CD4-positive, CD25-positive, alpha-beta regulatory T cell (primary cell): Measurements from ENCODE around the gene WDR11. TPM values are rescaled to one million over a fixed set of nuclear protein-coding genes. Genes with fewer than 3 reads are reported as not detected.
A peak's percentile ranks its signal among the peaks of the same experiment; 100 is the strongest.

Experiments
- ATAC-seq, 2 donors: fragments of 150-1000 bp; cut with Tn5 transposase; one replicate each; pipeline ENCODE4 v1.10.0; 2021; ENCODE audit warnings: low read depth in 2 of 2, moderate number of reproducible peaks in 2 of 2, moderate library complexity in 1 of 2
- DNase-seq, 3 donors: peaks; one replicate each; pipeline versions ENCODE4 v3.0.0 to v3.0.0-alpha.2; 2012 to 2022; ENCODE audit warnings: mixed read lengths in 1 of 3
- H3K27ac ChIP-seq: one replicate; pipeline ENCODE4 v1.7.0; 2013; ENCODE audit warnings: mild to moderate bottlenecking, low read length; ENCODE audit not compliant: insufficient read depth, poor library complexity, severe bottlenecking
- H3K27me3 ChIP-seq: one replicate; pipeline ENCODE4 v1.7.0; 2013; ENCODE audit warnings: low read length; ENCODE audit not compliant: control insufficient read depth, insufficient read depth
- H3K36me3 ChIP-seq: one replicate; pipeline ENCODE4 v1.7.0; 2013; ENCODE audit warnings: mild to moderate bottlenecking, low read length, moderate library complexity; ENCODE audit not compliant: control insufficient read depth, insufficient read depth
- H3K4me1 ChIP-seq: 2 replicates; pipeline ENCODE4 v1.7.0; 2013; ENCODE audit warnings: mild to moderate bottlenecking, low read length; ENCODE audit not compliant: insufficient read depth, control insufficient read depth, poor library complexity, severe bottlenecking
- H3K4me3 ChIP-seq: one replicate; pipeline ENCODE4 v1.7.0; 2013; ENCODE audit warnings: low read depth, mild to moderate bottlenecking, low read length, moderate library complexity
- H3K9me3 ChIP-seq, 2 experiments: 1 replicate in 1 of 2; 2 replicates in 1 of 2; pipeline ENCODE4 v1.7.0; 2013; ENCODE audit warnings: low read length in 2 of 2, mild to moderate bottlenecking in 1 of 2, moderate library complexity in 1 of 2; ENCODE audit not compliant: control insufficient read depth in 2 of 2
- H3K27ac Mint-ChIP-seq, 3 donors: one replicate each; pipeline ENCODE4 v1.8.0; 2020 to 2022; ENCODE audit warnings: mild to moderate bottlenecking in 3 of 3, mixed read lengths in 3 of 3, moderate library complexity in 2 of 3
- H3K27me3 Mint-ChIP-seq: one replicate; pipeline ENCODE4 v1.8.0; 2022; ENCODE audit warnings: mild to moderate bottlenecking, mixed read lengths
- H3K36me3 Mint-ChIP-seq: one replicate; pipeline ENCODE4 v1.8.0; 2020; ENCODE audit warnings: mixed read lengths
- H3K4me1 Mint-ChIP-seq, 4 donors: one replicate each; pipeline ENCODE4 v1.8.0; 2020 to 2022; ENCODE audit warnings: mixed read lengths in 4 of 4, mild to moderate bottlenecking in 1 of 4
- H3K4me3 Mint-ChIP-seq, 4 donors: one replicate each; pipeline ENCODE4 v1.8.0; 2020 to 2022; ENCODE audit warnings: mild to moderate bottlenecking in 4 of 4, mixed read lengths in 4 of 4, moderate library complexity in 3 of 4
- H3K9me3 Mint-ChIP-seq, 7 donors: one replicate each; pipeline ENCODE4 v1.8.0; 2020 to 2022; ENCODE audit warnings: mixed read lengths in 7 of 7, mild to moderate bottlenecking in 3 of 7, moderate library complexity in 2 of 7
- polyA plus RNA-seq, 4 donors: library from polyadenylated mRNA; unstranded; fragments of 300-500 nt; fragmentation: Illumina TruSeq; gene quantifications; one replicate each; pipeline ENCODE4 v1.2.3, GENCODE V29; 2021
- total RNA-seq: library from RNA; stranded (reverse); gene quantifications from one replicate; pipeline ENCODE4 v1.2.3, GENCODE V29; 2022

Gene WDR11
- total and polyA plus RNA-seq, 5 donors from 2014 or later = 20.3 to 40.4 (median 21.9) TPM

DNA sequence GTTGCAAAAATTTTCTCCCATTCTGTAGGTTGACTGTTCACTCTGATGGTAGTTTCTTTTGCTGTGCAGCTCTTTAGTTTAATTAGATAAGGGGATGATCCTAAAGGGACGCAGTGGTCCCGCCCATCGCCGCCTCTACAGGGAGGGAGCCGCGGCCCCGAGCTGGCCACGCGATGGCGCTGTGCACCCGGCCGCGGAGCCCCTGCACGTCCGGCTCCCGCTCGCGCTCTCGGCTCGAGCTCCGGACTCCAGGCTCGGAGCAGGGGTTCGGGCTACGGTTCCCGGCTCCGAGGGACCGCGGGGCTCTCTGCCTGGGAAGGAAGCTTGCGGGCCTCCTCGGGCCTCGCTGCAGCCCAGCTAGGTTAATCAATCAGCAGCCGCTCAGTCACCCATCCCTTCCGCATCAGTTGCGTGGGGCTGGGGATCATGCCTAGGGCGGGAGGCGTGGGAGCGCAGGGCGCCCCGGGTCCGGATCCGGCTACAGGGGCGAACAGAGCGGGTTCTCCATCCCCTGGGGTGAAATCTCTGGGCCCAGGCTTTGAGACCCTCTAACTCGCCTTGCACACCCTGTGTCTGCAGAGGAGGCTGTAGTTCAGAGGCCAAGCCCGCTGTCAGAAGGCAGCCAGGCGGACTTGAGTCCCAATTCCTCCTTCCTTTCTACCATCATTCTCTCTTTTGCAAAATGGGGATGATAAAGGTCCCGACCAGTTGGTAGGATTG lies 97.9 kb downstream of the WDR11 start:
- peak; percentile 16 to 63 (median 47) for DNase-seq
- Histone ChIP-seq H3K27me3 (peaks cover 23% of the 10 kb centered on the region), H3K4me3 (no peak overlapping the region), H3K36me3 (no peaks in the 10 kb centered on the region), H3K9me3 (peaks cover 4 to 7% of the 10 kb centered on the region in 2 experiments), H3K4me1 (peaks cover 9% of the 10 kb centered on the region), H3K27ac (no peak overlapping the region)
- Mint-ChIP-seq H3K4me3 (peak overlapping the region in 3 of 4 donors; percentile 27 to 59 (median 46)), H3K4me1 (peaks cover 0 to 9% (median 4%) of the 10 kb centered on the region in 4 donors), H3K9me3 (peaks cover 0 to 10% (median 5%) of the 10 kb centered on the region in 7 donors), H3K36me3 (no peaks in the 10 kb centered on the region), H3K27me3 (peaks cover 56% of the 10 kb centered on the region), H3K27ac (no peak overlapping the region)
- ATAC-seq = peak; percentile 59 to 75

DNA sequence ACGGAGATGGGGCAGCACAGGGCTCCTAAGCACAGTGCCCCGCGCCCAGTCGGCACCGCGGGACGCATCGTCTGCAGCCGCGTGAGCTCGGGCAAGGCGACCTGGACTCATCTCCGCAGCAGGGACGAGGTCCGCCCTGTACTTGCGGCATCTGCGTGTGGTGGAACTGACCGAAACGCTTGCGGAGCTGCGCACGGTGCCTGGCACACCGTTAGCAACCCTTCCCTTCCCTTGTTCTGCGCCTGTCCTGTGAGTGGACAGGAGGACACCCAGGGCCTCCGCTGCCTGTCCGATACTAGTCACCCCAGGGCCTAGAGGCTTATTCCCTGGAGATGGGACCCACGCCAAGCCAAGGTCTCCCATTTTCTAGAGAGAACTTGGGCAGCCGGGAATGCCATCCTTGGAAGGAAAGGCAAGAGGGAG lies 98.5 kb downstream of the WDR11 start:
- no peaks in the 10 kb centered on the region for H3K36me3 Mint-ChIP-seq
- Histone ChIP-seq H3K9me3 (peaks cover 4 to 11% of the 10 kb centered on the region in 2 experiments), H3K36me3 (no peaks in the 10 kb centered on the region), H3K27ac (no peak overlapping the region), H3K27me3 (peaks cover 23% of the 10 kb centered on the region), H3K4me1 (peaks cover 9% of the 10 kb centered on the region), H3K4me3 (no peak overlapping the region)
- H3K27me3 Mint-ChIP-seq = peaks cover 59% of the 10 kb centered on the region
- H3K4me3 Mint-ChIP-seq = peak overlapping the region in 3 of 4 donors; percentile 35 to 51 (median 46)
- peaks cover 0 to 10% (median 5%) of the 10 kb centered on the region in 7 donors for H3K9me3 Mint-ChIP-seq
- ATAC-seq (no peak), DNase-seq (no peak)
- peaks cover 0 to 9% (median 4%) of the 10 kb centered on the region in 4 donors for H3K4me1 Mint-ChIP-seq
- no peak overlapping the region for H3K27ac Mint-ChIP-seq

GRCh38 chr10:120950051-120950561 lies 98.9 kb downstream of the WDR11 start:
- ATAC-seq (no peak), DNase-seq (no peak)
- peaks cover 0 to 9% (median 4%) of the 10 kb centered on the region in 4 donors for H3K4me1 Mint-ChIP-seq
- Histone ChIP-seq H3K4me1 (peaks cover 9% of the 10 kb centered on the region), H3K27ac (no peak overlapping the region), H3K27me3 (peaks cover 23% of the 10 kb centered on the region), H3K4me3 (no peak overlapping the region), H3K9me3 (peaks cover 4 to 11% of the 10 kb centered on the region in 2 experiments), H3K36me3 (no peaks in the 10 kb centered on the region)
- H3K27ac Mint-ChIP-seq = no peak overlapping the region
- H3K27me3 Mint-ChIP-seq = peaks cover 58% of the 10 kb centered on the region
- peaks cover 0 to 13% (median 5%) of the 10 kb centered on the region in 7 donors for H3K9me3 Mint-ChIP-seq
- peak overlapping the region in 2 of 4 donors; percentile 35 to 46 for H3K4me3 Mint-ChIP-seq
- H3K36me3 Mint-ChIP-seq = no peaks in the 10 kb centered on the region

DNA sequence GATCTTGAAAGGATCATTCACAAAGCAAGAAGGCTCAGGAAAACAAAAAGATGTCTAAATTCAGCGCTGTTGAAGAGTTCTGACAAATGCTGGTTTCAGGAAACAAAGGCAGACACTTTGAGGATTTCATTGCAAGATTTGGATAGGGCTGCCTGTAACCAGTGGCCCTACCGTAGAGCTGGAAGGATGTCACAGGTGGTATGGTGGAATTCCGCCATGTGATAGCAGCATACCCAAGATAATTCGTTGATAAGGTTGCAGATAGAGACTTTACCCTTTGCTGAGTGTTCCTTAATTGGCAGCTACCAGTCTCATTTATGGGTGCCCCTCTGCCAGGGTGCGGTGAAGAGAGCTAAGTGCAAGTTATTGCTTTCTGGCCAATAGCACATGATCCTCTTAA lies 100.1 kb downstream of the WDR11 start:
- peaks cover 0 to 9% (median 4%) of the 10 kb centered on the region in 4 donors for H3K4me1 Mint-ChIP-seq
- H3K27ac Mint-ChIP-seq = no peak overlapping the region
- Histone ChIP-seq H3K36me3 (no peaks in the 10 kb centered on the region), H3K9me3 (peaks cover 4 to 11% of the 10 kb centered on the region in 2 experiments), H3K27me3 (peaks cover 23% of the 10 kb centered on the region), H3K27ac (no peak overlapping the region), H3K4me3 (no peak overlapping the region), H3K4me1 (peaks cover 9% of the 10 kb centered on the region)
- no peak overlapping the region for H3K4me3 Mint-ChIP-seq
- H3K9me3 Mint-ChIP-seq = peaks cover 0 to 13% (median 5%) of the 10 kb centered on the region in 7 donors
- H3K27me3 Mint-ChIP-seq = peaks cover 55% of the 10 kb centered on the region
- no peaks in the 10 kb centered on the region for H3K36me3 Mint-ChIP-seq
- ATAC-seq (no peak), DNase-seq (no peak)

DNA sequence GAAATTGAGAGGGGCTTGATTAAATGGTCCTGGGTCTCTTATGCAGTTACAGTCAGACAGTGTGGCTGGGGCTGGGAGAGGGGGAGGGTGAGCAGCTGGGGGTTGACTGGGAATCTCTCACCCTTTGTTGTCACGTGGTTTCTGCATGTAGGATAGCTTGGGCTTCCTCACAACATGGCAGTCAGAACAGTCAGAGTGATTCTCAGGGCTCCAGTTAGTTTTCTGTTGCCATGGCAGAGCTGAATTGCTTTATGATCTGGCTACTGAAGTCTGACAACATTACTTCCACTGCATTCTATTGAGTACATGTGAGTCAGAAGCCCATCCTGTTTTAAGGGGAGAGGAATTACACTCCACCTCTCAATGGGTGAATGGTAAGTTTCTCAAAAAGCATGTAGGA lies 102.7 kb downstream of the WDR11 start:
- Histone ChIP-seq H3K36me3 (no peaks in the 10 kb centered on the region), H3K4me1 (peaks cover 8% of the 10 kb centered on the region), H3K27ac (no peak overlapping the region), H3K27me3 (peaks cover 23% of the 10 kb centered on the region), H3K9me3 (peaks cover 4 to 11% of the 10 kb centered on the region in 2 experiments), H3K4me3 (no peak overlapping the region)
- peaks cover 0 to 5% (median 0%) of the 10 kb centered on the region in 4 donors for H3K4me1 Mint-ChIP-seq
- no peak for ATAC-seq
- no peak overlapping the region for H3K4me3 Mint-ChIP-seq
- peaks cover 0 to 11% (median 5%) of the 10 kb centered on the region in 7 donors for H3K9me3 Mint-ChIP-seq
- DNase-seq = no peak
- no peak overlapping the region for H3K27ac Mint-ChIP-seq
- peaks cover 44% of the 10 kb centered on the region for H3K27me3 Mint-ChIP-seq
- no peaks in the 10 kb centered on the region for H3K36me3 Mint-ChIP-seq
